GM11168 (cell line): Measurements from ENCODE around the gene TPM4.

ENCODE experiments used
- in situ Hi-C: fragments of 300-500 bp; cut with MboI; formaldehyde crosslinking; loops from one replicate; pipeline ENCODE4 v1.12.0; 2022; ENCODE audit warnings: low sequenced_read_pairs; ENCODE audit not compliant: unreplicated experiment

TPM4 gene

DNA sequence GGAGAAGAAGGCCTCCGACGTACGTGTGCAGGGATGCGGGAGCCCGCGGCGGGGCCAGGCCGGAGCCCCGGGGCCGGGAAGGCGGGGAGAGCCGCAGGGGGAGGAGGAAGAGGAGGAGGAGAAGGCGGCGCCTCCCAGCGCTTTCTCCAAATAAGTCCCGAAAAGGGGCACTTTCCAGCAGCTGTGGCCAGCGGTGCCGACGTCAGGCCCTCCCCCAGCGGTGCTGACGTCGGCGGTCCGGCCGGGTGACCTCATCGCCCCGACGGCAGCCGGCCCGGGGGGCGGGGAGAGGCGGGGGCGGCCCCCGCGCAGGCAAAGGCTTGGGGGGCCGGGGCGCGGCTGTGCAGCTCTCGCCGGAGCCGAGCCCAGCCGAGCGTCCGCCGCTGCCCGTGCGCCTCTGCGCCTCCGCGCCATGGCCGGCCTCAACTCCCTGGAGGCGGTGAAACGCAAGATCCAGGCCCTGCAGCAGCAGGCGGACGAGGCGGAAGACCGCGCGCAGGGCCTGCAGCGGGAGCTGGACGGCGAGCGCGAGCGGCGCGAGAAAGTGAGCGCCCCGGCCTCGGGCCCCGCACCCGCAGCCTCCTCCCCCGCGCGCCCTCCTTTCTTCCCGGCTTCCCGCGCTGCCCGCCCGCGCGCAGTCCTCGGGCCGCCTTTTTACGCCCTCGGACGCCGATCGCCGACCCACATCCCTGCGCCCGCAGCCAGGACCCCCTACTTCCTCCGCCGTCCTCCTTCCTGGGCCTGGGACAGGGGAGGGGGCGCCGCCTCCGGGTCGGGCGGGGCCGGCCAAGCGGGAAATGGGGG, at the start of gene TPM4:
Gene TPM4, plus strand, starts transcription at position 342 of the 804 bp plus-strand sequence. Its CDS starts 71 bp downstream, at position 413.
- in situ Hi-C loops: no loop called here

DNA sequence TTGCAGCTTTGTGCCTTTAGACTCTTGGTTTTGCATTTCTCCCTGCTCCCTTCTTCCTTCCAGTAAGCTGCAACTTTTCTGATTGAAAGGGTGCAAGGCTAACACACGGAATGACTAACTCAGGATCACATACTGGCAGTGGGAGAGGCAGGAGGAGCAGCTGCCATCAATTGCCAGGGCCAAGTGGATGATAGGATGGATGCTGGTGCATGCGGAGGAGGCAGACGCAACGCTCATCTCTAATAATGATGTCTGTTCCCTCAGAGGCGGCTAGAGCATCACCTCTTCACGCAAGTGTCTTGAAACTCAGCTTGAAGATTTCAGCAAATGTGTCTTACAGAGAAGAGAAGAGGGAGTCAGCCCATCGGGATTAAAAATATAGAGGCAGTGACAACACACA, 49.5 kb upstream of the TPM4 start:
- in situ Hi-C loops: loop anchor here (25.0 kb wide), 1 partner anchor 361 kb away; no protein-coding TSS in a partner anchor

DNA sequence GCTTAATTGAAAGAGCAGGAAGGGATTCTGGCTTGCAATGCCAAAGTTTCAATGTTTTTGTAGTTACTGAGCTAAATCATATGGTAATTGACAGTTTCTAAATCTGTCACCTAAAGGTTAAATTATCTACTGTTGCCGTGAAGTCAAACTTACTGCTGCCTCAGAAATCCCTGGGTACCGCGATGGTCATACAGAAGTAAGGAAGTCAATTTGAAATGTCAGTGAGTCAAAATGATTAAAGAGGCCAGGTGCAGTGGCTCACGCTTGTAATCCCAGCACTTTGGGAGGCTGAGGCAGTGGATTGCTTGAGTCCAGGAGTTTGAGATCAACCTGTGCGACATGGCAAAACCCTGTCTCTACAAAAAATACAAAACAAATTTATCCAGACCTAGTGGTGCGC, 48.8 kb upstream of the TPM4 start:
- in situ Hi-C loops: loop anchor here (25.0 kb wide), 1 partner anchor 360 kb away; no protein-coding TSS in a partner anchor

DNA sequence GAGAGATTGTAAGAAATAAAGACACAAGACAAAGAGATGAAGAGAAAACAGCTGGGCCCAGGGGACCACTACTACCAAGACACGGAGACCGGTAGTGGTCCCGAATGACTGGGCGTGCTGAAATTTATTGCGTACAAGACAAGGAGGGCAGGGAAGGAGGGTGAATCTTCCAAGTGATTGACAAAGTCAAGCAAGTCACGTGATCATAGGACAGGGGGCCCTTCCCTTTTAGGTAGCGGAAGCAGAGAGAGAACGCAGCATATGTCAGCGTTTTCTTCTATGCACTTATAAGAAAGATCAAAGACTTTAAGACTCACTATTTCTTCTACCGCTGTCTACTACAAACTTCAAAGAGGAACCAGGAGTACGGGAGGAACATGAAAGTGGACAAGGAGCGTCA, 46.1 kb upstream of the TPM4 start:
- in situ Hi-C loops: loop anchor here (25.0 kb wide), 1 partner anchor 357 kb away; no protein-coding TSS in a partner anchor

DNA sequence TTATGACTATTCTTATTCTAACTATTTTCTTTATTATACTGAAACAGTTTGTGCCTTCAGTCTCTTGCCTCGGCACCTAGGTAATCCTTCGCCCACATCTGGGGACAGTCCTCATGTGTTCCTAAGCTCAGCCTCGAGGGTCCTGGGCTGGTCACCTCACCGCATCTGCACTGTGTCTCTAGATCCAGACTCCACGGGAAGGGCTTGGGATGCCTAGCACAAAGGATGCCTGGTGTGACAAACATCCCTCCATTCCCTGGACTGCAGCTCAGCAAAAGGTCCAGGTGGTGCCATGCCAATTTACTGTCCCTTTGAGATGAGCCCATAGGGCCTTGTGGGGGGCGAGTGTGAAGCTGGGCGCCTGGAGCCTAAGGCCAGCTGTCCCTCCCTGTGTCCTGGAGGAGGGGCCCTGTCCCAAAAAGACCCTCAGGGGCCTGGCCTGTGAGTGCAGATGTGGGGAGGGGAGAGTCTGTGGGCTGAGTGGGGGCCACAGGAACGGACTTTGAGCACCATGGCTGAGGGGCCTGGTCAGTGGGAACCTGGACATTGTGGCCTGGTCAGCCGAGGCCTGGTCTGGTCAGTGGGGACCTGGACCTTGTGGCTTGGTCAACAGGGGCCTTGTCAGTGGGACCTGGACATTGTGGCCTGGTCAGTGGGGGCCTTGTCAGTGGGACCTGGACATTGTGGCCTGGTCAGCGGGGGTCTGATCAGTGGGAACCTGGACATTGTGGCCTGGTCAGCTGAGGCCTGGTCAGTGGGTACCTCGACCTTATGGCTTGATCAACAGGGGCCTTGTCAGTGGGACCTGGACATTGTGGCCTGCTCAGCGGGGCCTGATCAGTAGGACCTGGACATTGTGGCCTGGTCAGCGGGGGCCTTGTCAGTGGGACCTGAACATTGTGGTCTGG, 45.1 kb upstream of the TPM4 start:
- in situ Hi-C loops: loop anchor here (25.0 kb wide), 1 partner anchor 356 kb away; no protein-coding TSS in a partner anchor

DNA sequence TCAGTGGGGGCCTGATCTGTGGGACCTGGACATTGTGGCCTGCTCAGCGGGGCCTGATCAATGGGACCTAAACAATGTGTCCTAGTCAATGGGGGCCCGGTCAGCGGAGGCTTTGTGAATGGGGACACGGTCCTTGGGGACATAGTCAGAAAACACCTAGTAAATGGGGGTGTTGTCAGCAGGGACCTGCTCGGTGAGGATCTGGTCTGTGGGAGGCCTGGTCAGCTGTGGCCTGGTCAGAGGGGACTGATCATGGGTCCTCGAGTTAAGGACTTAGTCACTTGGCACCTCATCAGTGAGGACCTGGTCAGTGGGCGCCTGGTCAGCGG, 44.5 kb upstream of the TPM4 start:
- in situ Hi-C loops: loop anchor here (25.0 kb wide), 1 partner anchor 355 kb away; no protein-coding TSS in a partner anchor

DNA sequence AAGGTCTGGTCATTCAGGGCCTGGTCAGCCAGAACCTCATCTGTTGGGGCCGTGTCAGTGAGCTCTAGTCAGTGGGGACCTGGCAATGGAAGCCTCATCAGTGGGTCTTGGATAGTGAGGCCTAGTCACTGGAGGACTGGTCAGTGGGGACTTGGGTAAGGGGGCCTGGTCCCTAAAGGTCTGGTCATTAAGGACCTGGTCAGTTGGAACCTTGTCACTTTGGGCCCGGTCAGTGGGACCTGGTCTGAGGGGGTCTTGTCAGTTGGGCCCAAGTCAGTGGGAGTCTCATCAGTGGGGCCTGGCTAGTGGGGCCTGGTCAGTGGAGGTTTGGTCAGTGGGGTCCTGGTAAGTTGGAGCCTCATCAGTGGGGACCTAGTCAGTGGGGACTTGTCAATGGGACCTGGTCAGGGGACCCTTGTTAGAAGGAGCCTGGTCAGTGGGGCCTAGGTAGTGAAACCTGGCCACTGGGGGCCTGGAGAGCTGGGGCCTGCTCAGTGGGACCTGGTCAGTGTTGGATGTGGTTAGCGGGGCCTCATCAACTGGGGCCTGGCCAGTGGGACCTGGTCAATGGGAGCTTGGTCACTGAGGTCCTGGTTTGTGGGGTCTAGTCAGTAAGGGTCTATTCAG, 43.7 kb upstream of the TPM4 start:
- in situ Hi-C loops: loop anchor here (25.0 kb wide), 1 partner anchor 355 kb away; no protein-coding TSS in a partner anchor

DNA sequence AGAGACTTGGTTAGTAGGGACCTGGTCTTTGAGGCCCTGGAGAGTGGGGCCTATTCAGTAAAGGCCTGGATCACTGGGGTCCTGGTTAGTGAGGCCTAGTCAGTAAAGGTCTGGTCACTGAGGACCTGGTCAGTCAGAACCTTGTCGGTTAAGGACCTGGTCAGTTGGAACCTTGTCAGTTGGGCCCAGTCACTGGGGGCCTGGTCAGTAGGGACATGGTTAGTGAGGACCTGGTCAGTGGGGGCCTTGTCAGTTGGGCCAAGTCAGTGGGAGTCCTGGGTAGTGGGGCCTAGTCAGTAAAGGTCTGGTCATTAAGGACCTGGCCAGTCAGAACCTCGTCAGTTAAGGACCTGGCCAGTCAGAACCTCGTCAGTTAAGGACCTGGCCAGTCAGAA, 43.2 kb upstream of the TPM4 start:
- in situ Hi-C loops: loop anchor here (25.0 kb wide), 1 partner anchor 354 kb away; no protein-coding TSS in a partner anchor

DNA sequence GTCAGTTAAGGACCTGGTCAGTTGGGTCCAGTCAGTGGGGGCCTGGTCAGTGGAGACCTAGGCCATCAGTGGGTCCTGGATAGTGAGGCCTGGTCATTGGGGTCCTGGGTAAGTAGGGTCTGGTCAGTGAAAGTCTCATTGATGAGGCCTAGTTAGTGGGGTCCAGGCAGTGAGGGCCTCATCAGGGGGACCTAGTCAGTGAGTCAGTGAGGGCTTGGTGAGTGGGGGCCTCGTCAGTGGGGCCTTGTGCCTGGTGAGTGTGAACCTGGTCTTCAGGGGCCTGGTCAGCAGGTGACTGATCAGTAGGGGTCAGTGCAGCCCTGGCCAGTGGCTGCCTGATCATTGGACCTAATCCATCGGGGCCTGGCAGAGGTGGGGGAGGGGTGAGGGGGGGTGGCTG, 42.6 kb upstream of the TPM4 start:
- in situ Hi-C loops: loop anchor here (25.0 kb wide), 1 partner anchor 354 kb away; no protein-coding TSS in a partner anchor

DNA sequence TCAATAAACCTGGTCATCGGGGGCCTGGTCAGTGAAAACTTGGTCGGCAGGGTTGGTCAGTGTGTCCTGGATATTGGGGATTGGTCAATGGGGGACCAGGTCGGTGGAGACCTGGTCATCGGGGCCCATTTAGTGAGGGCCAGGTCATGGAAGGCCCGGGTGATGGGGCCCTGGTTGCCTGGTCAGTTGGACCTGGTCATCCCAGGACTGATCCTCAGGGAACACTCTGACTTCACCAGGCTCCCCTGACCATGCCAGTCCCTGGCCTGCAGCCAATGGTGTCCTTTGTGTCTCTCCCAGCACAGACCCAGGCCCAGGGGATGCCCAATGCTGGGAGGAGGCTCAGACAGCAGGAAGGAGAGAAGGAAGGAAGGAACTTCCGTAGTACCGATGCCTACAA, 42.1 kb upstream of the TPM4 start:
- in situ Hi-C loops: loop anchor here (25.0 kb wide), 1 partner anchor 353 kb away; no protein-coding TSS in a partner anchor

DNA sequence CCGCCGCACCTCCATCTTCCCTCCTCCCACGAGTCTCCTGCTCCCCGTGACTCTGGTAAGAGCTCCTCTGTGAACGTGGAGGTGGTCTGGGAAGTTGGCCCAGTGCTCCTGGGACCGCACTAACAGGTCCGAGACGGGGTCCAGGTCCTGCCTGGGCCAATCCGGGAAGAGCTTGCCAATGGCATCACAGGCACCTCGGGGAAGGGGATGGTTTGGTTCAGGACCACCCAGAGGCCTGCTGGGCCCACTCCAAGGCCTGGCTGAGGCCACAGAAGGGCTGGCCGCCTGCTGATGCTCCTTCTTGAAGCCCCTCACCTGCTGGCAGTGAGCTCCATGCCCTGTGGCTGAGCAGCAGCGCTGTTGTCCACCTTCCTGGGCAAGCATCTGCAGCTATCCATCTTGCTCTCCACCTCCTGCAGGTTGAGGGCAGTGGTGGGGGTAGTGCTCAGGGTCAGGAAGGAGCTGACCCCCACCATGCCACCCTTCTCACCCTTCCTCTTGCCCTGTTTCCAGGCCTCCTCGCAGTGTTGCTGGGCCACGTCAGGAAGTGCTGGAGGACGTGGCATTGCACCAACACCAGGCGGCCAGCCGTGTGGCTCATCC, 41.2 kb upstream of the TPM4 start:
- in situ Hi-C loops: loop anchor here (25.0 kb wide), 1 partner anchor 352 kb away; no protein-coding TSS in a partner anchor

DNA sequence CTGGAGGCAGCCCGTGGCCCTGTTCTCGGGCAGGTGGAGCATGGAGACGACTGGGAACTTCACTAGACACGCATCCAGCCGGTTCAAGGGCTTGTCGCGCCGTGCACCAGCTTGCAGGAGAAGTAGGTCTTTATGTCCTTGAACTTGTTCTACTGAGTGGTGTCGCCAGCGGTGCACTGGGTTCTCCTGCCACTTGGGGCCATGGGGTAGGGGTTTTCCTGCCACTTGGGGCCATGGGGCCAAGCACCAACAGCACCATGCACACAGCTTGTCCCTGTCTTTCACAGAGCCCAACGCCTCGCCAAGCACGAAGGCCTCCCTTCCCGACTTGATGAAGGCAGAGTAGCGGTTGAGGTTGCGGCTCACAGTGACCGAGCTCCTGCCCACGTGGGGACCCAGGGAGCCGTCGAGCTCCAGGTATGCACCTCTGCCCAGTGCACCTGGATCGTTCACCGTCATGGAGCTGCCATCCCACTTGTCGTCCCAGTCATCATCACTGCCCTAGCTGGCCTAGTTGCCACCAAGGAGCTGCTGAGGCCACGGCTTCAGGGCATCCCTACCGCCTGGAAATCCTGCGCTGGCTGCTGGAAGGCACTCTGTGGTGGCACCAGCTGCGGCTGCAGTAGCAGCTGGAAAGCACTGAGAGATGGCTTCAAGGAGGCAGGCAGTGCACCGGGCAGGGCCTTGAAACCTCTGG, 40.5 kb upstream of the TPM4 start:
- in situ Hi-C loops: loop anchor here (25.0 kb wide), 1 partner anchor 352 kb away; no protein-coding TSS in a partner anchor

DNA sequence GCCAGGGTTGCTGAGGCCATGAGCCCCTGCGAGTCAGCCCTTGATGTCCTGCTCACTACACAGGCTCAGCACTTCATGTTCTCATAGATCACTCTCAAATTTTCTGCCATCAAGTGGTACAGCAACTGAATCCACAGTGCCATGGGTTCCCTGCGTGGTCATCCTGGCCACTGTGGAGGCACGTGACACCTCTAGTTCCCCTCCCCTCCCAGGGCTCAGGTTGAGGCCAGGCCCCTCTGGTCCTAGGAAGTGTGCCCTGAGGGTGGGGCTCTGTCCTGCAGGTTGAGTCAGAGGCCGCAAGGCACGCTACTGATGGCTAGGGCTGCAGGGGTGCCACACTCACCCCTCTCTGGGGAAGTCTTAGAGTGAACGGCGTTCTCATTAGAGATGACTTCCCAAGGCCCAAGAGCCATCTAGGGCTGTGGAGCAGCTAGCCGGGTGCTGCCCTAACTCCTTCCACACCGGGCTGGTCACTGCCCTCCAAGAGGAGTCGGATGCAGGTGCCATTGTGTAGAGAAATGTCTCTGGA, 39.8 kb upstream of the TPM4 start:
- in situ Hi-C loops: loop anchor here (25.0 kb wide), 1 partner anchor 351 kb away; no protein-coding TSS in a partner anchor

DNA sequence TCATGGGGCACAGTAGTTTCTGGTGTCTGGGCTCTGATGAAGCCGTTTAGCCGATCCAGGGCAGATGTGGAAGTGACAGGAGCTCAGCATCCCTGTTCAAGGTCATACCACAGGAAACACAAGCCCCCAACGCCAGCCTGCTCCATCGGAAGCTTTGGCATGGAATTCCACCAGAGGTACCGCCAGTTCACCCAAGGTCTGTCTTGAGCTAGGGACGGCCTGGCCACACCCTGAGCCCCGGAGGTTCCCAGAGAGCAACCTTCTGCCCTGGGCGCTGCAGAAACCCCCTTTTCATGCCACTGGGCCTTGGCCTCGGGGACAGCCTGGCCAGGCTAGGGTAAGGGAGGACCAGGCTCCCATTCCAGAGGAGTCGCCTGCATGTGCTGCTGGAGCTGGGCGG, 39.4 kb upstream of the TPM4 start:
- in situ Hi-C loops: loop anchor here (25.0 kb wide), 1 partner anchor 350 kb away; no protein-coding TSS in a partner anchor

DNA sequence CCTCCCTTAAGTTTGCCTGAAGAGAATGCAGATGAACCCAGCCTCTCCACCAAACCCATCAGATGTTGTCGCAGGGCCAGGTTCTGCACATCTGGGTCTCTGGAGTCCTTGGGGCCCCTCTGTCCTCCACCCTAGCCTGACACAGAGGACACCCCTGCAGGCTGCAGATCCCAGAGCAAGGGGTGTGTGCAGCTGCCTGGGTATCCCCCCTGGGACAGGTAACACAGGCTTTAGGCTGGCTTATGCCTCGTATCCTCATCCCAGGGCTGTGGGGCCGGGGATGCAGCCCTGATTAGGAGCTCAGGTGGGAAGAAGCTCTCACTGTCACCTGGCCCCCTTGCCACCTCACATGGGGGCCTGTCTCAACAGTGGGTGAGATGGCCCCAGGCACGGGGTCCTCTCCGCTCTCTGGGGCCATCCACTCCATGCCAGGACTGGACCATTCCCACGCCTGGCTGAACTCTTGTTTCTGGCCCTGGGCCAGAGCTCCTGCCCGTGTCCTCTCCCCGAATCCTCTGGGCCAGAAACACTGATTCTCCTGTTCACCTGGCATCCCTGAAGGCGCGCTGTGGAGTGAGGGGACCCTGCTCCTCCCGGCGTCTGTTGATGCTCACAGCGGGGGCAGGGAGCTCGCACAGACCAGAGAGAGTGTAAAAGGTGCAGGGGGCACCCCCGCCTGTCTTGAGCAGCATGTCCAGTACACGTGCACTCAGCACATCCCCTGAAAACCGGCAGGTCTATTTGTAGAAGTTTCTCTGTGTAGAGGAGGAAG, 38.7 kb upstream of the TPM4 start:
- in situ Hi-C loops: loop anchor here (25.0 kb wide), 1 partner anchor 350 kb away; no protein-coding TSS in a partner anchor

DNA sequence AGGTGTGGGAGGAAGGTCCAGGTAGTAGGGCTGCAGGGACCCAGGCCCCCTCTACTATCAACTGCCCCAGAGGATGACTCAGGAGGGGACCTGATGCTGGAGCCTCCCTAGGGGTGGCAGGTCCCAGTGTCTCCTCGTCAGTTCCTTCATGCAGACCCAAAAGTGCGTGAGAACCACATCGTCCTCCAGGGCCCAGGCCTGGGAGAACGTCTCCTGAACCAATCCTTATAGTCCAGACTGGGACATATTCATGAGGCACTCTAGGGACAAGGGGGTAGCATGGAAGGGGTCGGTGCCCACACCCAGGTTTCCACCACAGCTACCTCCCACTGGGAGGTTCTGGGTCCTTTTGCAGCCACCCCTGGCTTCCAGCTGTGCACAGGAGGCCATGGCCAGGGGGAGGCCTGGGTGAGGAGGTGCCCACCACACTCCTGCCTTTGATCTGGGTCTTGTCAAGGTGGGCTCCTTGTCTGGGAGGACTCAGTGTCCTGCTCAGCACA, 38.0 kb upstream of the TPM4 start:
- in situ Hi-C loops: loop anchor here (25.0 kb wide), 1 partner anchor 349 kb away; no protein-coding TSS in a partner anchor

DNA sequence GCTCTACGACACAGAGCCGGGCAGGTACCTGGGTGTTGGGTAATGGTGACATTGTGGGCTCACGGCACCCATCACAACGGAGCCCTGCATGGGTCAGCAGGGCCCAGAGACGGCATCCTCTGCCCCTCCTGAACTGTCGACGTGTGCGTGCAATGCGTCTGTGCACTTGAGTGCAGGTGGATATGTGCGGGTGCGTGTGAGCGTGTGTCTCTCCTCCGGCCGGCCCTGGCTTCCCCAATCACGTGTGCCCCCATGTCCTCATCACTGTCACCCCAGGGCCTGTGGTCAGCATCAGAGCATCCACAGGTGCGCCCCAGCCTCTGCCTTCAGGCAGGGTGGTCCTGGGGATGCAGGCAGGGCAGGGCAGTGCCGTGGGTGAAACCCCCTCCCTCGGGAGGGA, 37.2 kb upstream of the TPM4 start:
- in situ Hi-C loops: loop anchor here (25.0 kb wide), 1 partner anchor 348 kb away; no protein-coding TSS in a partner anchor

DNA sequence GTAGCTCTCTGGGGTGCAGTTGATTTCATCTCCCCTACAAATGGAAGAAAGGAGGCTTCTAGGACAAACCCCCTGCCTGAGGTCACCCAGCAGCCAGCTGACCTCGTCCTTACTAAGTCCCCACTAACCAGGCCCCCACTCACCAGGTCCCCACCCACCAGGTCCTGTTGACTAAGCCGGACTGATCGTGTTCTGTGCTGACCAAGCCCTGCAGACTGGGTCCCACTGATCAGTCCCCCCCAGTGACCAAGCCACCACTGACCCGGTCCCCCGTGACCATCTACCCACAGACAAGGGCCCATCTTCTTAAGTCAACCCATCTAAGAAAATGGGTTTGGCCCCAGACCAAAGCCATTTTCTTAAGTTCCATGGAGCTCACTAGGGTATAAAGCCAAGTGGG, 36.8 kb upstream of the TPM4 start:
- in situ Hi-C loops: loop anchor here (25.0 kb wide), 1 partner anchor 348 kb away; no protein-coding TSS in a partner anchor
